GM12872 (cell line): Measurements from ENCODE around the gene COL23A1.

Source experiments
- TF ChIP-seq, protein P1 (sequence below): IDR thresholded peaks from 3 replicates; pipeline ENCODE4 v1.5.1; 2011; ENCODE audit warnings: low read depth, mild to moderate bottlenecking, low read length, moderate library complexity; ENCODE audit not compliant: insufficient read depth

COL23A1 gene

DNA sequence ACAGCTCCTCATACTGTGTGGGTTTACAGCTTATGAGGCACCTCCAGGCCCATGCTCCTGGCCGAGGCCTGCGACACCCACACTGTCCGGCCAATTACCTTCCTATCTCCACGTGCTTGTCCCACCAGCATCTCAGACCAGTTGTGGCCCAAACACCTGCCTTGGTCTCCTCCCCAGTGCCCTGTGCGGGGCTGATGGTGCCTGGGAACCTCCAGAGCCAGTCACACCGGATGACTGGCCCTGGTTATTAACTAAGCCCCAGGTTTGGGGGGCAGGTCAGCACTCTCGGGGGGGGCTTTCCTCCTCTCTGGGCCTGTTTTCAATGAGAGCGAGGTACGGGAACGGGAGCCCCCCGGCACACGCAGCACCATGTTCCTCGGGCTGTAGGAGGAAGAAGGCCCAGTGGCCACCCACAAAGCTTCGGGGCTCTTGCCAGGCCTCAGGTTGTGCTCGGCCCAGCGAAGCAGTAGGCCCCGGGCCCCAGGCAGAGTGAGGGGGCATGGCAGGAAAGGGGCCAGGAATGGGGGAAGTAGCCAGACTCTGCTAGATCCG is 281.6 kb downstream of the COL23A1 start:
- TF ChIP-seq, protein P1, sequence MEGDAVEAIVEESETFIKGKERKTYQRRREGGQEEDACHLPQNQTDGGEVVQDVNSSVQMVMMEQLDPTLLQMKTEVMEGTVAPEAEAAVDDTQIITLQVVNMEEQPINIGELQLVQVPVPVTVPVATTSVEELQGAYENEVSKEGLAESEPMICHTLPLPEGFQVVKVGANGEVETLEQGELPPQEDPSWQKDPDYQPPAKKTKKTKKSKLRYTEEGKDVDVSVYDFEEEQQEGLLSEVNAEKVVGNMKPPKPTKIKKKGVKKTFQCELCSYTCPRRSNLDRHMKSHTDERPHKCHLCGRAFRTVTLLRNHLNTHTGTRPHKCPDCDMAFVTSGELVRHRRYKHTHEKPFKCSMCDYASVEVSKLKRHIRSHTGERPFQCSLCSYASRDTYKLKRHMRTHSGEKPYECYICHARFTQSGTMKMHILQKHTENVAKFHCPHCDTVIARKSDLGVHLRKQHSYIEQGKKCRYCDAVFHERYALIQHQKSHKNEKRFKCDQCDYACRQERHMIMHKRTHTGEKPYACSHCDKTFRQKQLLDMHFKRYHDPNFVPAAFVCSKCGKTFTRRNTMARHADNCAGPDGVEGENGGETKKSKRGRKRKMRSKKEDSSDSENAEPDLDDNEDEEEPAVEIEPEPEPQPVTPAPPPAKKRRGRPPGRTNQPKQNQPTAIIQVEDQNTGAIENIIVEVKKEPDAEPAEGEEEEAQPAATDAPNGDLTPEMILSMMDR: no peak

DNA sequence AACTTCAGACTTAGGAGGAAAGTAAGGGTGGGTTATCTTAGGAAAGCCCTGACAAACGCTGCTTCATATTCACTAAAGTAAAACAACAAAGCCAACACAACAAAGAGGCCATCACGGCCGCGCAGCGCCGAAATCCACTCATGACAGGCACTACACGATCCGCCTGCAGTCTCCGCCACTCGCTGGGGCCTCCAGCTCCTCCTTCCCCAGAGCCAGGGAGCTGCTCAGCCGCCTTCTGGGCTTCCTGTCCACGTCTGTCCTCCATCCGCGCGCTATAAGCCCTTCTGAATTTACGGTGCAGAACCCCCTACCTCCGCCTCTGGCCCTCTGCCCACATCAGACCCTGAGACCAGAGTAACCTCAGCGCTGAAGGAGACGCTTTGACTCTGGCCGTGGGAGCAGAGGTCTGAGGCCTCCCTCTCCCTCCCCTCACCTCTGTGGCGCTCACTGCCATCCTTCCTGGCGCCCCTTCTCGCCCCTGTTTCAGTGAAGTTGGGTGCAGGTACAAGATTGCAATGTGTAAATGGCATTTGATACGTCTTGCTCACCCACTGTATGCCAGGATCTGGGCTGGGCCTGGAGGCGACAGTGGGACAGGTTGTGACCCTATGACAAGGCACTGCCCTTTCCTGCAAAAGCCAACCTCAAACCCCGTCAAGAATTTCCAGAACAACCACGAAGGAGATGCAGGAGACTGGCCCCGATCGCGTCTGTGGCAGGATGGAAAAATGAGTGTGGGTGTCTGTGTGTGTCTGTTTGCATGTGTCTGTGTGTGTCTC is 282.7 kb downstream of the COL23A1 start:
- TF ChIP-seq, protein P1: no peak

GRCh38 chr5:178306430-178307225 is 283.6 kb downstream of the COL23A1 start:
- TF ChIP-seq, protein P1: no peak

GRCh38 chr5:178305801-178306200 is 284.4 kb downstream of the COL23A1 start:
- TF ChIP-seq, protein P1: no peak

GRCh38 chr5:178304761-178305645 is 285.2 kb downstream of the COL23A1 start:
- TF ChIP-seq, protein P1: no peak

GRCh38 chr5:178304016-178304415 is 286.2 kb downstream of the COL23A1 start:
- TF ChIP-seq, protein P1: no peak
